Small intestine (tissue), 7 donors: ENCODE data around the gene CCDC85A. TPM values are rescaled to one million over a fixed set of nuclear protein-coding genes. Genes with fewer than 3 reads are reported as not detected.

Experiments used
- DNase-seq, 2 donors: peaks; one replicate each; pipeline versions ENCODE4 v3.0.0 to v3.0.0-alpha.2; 2013
- FAIRE-seq: peaks from 2 replicates; lab custom pipeline; 2012; peaks lifted over from hg19 to GRCh38; lab: Jason Lieb, UNC
- H3K27ac ChIP-seq, 3 donors: one replicate each; pipeline ENCODE4 v1.5.1; 2013; ENCODE audit warnings: low read length in 2 of 3, mild to moderate bottlenecking in 2 of 3, control low read depth in 1 of 3, inconsistent platforms in 1 of 3, low read depth in 1 of 3, moderate library complexity in 1 of 3
- H3K27me3 ChIP-seq, 3 donors: one replicate each; pipeline ENCODE4 v1.6.1; 2013; ENCODE audit warnings: low read length in 3 of 3, inconsistent platforms in 1 of 3; ENCODE audit not compliant: control insufficient read depth in 3 of 3, insufficient read depth in 3 of 3
- H3K36me3 ChIP-seq, 3 donors: one replicate each; pipeline ENCODE4 v1.6.1; 2013; ENCODE audit warnings: low read length in 3 of 3, inconsistent platforms in 1 of 3, low read depth in 1 of 3, mild to moderate bottlenecking in 1 of 3, moderate library complexity in 1 of 3; ENCODE audit not compliant: control insufficient read depth in 3 of 3, insufficient read depth in 2 of 3
- H3K4me1 ChIP-seq, 3 donors: one replicate each; pipeline ENCODE4 v1.6.1; 2013; ENCODE audit warnings: low read length in 2 of 3, inconsistent platforms in 1 of 3, low read depth in 1 of 3, mild to moderate bottlenecking in 1 of 3, moderate library complexity in 1 of 3; ENCODE audit not compliant: control insufficient read depth in 3 of 3, insufficient read depth in 2 of 3
- H3K4me3 ChIP-seq, 3 donors: one replicate each; pipeline ENCODE4 v1.5.1; 2013; ENCODE audit warnings: low read length in 3 of 3, control low read depth in 1 of 3, inconsistent platforms in 1 of 3, low read depth in 1 of 3, mild to moderate bottlenecking in 1 of 3, moderate library complexity in 1 of 3
- H3K9me3 ChIP-seq, 2 donors: one replicate each; pipeline ENCODE4 v1.6.1; 2013; ENCODE audit warnings: low read depth in 1 of 2, low read length in 1 of 2; ENCODE audit not compliant: control insufficient read depth in 2 of 2, insufficient read depth in 1 of 2
- WGBS, 3 donors: extraction: QIAGEN DNeasy Blood & Tissue Kit; methylation state at CpG; one replicate each; pipeline ENCODE4 v1.1.7; 2013; 5-methylcytosine and 5-hydroxymethylcytosine counted together
- polyA plus RNA-seq, 4 donors: library from polyadenylated mRNA; stranded (reverse) in 3 of 4; unstranded in 1 of 4; fragments of 200-250 nt in 3 of 4; fragments of 120-200 nt in 1 of 4; gene quantifications; one replicate each; pipeline versions ENCODE4 v1.2.1 to v1.2.3, GENCODE V29; 2013
- donor health status: healthy with polysubstance abuse.
- donor health status: control.
- donor health status: control.
- donor health status: Bipolar disorder and iron deficiency.
- donor health status: healthy.

CCDC85A gene
- polyA plus RNA-seq, 4 donors = 1.2 to 1.7 TPM; not detected in 2

DNA sequence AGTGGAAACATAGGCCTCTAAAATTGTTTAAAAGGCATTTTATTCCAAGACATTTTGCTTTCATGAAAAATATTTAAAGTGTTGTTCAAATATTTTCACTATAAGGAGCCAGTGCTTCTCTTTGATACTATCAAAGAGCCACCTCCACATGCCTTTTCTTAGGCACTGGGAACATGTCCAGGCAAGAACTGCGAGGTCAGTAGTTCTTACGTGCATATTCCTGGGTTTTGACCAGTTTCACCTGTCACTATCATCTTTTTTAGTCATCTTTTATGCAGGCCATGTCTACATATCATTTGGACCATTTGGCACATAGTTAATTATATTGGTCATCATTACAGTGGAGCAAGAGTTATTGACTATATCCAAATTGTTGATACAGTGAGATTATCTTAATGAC lies 195.3 kb downstream of the CCDC85A start:
- DNase-seq = no peak
- Histone ChIP-seq H3K27ac (no peak overlapping the region), H3K4me1 (peaks cover 0 to 14% (median 0%) of the 10 kb centered on the region in 3 donors), H3K4me3 (no peak overlapping the region), H3K27me3 (no peaks in the 10 kb centered on the region), H3K9me3 (no peaks in the 10 kb centered on the region), H3K36me3 (no peaks in the 10 kb centered on the region)
- no peak for FAIRE-seq
- 84 to 90% (median 88%) methylated on average over 2 of the region's 2 CpGs for WGBS, 3 donors

DNA sequence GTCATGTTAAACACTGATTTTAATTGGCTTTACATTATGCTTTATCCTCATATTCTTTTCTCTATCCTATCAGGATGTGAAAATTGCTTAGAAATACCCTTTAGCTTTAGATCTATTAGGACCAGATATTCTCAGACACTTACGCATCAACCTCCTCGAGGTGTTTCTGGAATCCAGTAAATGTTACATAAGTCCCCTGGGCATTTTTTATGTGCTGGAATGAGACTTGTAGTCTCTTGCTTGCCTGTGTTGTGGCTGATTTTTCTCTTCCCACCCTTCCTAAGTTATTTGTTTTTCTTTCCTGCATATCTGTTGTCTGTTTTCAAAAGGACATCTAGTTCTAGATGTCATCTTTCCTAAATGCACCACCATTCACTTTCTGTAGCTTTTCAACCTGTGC lies 197.1 kb downstream of the CCDC85A start:
- Histone ChIP-seq H3K9me3 (no peaks in the 10 kb centered on the region), H3K27me3 (no peaks in the 10 kb centered on the region), H3K27ac (no peak overlapping the region), H3K4me1 (peaks cover 0 to 14% (median 0%) of the 10 kb centered on the region in 3 donors), H3K36me3 (no peaks in the 10 kb centered on the region), H3K4me3 (no peak overlapping the region)
- DNase-seq = no peak
- whole genome bisulfite sequencing, 3 donors = 74 to 95% (median 81%) methylated on average over 2 of the region's 2 CpGs
- no peak for FAIRE-seq

DNA sequence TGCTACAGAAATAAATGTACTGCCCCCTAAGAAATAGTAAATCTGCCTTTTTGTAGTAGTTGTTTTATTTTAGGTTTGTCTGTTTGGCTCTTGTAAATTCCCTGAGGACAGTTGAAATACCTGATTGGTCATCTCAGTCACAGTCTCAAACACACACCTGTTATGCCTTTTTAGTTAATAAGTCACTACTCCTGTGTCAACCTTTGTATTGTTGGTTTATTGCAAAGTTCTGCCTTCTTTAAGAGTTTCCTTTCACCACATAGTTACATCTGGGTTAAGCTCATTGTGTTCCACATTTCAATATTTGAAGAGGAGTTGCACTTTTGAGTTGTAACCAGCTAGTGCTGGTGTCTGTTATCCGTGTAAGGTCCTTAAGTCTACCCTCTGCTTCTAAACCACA lies 198.7 kb downstream of the CCDC85A start:
- peak overlapping the region in 2 of 3 donors; percentile 11 to 67 for H3K27ac ChIP-seq
- peaks cover 0 to 20% (median 0%) of the 10 kb centered on the region in 3 donors for H3K4me1 ChIP-seq
- H3K36me3 ChIP-seq = no peaks in the 10 kb centered on the region
- H3K9me3 ChIP-seq = no peaks in the 10 kb centered on the region
- FAIRE-seq (peak; percentile 57), DNase-seq (peak; percentile 70 to 73)
- H3K4me3 ChIP-seq = no peak overlapping the region
- 0% methylated on average over 1 of the region's 1 CpG for WGBS, 3 donors
- H3K27me3 ChIP-seq = no peaks in the 10 kb centered on the region

DNA sequence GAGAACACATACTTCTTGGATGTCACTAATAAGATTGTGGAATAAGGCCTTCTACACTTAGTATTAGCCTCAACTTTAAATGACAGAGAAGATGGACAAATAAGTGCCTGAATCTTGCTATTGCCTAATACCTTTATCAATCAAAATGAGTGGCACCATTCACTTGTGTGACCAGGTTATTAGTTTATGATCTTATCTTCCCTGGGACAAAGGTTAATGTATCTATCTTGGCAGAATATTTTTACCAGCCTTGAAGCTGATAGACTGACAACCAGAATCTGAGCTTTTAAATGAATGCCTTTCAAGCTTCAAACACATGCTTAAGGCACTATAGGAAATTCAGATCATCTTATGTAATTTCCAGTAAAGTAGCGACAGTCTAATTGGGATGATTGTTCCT lies 202.9 kb downstream of the CCDC85A start:
- Histone ChIP-seq H3K36me3 (no peaks in the 10 kb centered on the region), H3K4me1 (peaks cover 0 to 20% (median 0%) of the 10 kb centered on the region in 3 donors), H3K4me3 (no peak overlapping the region), H3K9me3 (no peaks in the 10 kb centered on the region), H3K27ac (no peak overlapping the region), H3K27me3 (no peaks in the 10 kb centered on the region)
- FAIRE-seq (no peak), DNase-seq (peak; percentile 2 to 51)
- 17 to 66% (median 43%) methylated on average over 1 of the region's 1 CpG for WGBS, 3 donors

DNA sequence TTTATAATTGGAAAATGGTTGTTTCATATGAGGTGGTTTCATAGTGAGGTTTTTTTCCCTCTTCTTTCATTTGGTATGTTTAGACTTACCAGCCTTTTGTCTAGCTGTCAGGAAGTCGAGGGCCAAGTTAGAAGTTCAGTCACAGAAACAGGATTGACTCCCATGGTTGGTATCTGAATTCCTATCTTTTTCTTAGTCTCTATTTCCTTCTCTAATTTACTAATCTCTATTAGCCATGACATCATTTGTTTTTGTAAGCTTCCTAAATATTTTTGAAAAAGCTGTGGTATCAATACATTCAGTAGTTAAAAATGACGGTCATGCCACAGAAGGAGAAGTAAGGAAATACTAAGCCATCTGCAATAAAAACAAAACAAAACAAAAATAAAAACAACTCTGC lies 206.9 kb downstream of the CCDC85A start:
- DNase-seq (no peak), FAIRE-seq (no peak)
- no peaks in the 10 kb centered on the region for H3K36me3 ChIP-seq
- 60 to 80% (median 69%) methylated on average over 2 of the region's 2 CpGs for WGBS, 3 donors
- no peak overlapping the region for H3K4me3 ChIP-seq
- H3K27ac ChIP-seq = no peak overlapping the region
- no peaks in the 10 kb centered on the region for H3K27me3 ChIP-seq
- H3K4me1 ChIP-seq = peaks cover 0 to 10% (median 0%) of the 10 kb centered on the region in 3 donors
- H3K9me3 ChIP-seq = no peaks in the 10 kb centered on the region

DNA sequence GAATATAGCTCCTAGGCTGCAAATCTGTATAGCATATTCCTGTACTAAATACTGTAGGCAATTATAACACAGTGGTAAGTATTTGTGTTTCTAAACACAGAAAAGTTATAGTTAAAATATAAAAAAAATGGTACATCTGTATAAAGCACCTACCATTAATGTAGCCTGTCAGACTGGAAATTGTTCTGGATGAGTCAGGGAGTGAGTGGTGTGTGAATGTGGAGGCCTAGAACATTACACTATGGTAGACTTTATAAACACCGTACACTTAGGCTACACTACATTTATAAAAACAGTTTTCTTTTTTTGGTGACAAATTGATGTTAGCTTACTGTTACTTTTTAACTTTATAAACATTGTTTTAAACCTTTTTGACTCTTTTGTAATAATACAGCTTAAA lies 226.3 kb downstream of the CCDC85A start:
- H3K4me3 ChIP-seq = no peak overlapping the region
- FAIRE-seq (no peak), DNase-seq (no peak)
- H3K9me3 ChIP-seq = no peaks in the 10 kb centered on the region
- H3K36me3 ChIP-seq = no peaks in the 10 kb centered on the region
- H3K4me1 ChIP-seq = no peaks in the 10 kb centered on the region
- H3K27ac ChIP-seq = no peak overlapping the region
- WGBS, 3 donors = 62 to 95% (median 89%) methylated on average over 1 of the region's 1 CpG
- no peaks in the 10 kb centered on the region for H3K27me3 ChIP-seq

DNA sequence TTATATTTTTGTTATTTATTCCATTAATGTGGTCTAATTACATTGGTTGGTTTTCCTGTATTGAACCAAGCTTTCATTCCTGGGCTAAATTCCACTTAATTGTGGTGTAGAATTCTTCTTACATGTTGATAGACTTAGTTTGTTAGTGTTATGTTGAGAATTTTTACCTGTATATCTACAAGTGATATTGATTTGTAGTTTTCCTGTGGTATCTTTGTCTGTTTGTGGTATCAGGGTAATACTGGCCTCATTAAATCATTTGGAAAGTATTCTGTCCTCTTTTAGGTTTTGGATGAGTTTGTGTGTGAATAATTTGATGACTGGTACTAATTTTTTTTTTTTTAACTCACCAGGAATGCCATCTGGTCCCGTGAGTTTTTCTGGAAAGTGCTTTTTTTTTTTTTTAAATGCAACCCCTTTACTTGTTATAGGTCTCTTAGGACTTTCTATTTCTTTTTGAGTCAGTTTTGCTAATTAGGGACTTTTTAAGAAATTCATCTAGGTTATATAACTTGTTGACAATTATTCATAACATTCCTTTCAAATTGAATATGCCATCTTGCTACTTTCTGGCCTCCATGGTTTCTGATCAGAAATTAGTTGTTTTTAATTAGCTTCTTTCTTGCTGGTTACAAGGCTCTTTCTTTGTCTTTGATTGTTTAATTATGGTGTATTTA lies 232.8 kb downstream of the CCDC85A start:
- Histone ChIP-seq H3K27ac (no peak overlapping the region), H3K27me3 (no peaks in the 10 kb centered on the region), H3K36me3 (no peaks in the 10 kb centered on the region), H3K4me3 (no peak overlapping the region), H3K4me1 (no peaks in the 10 kb centered on the region), H3K9me3 (peaks cover 0 to 5% of the 10 kb centered on the region in 2 donors)
- no peak for FAIRE-seq
- 75 to 79% (median 76%) methylated on average over 1 of the region's 1 CpG for WGBS, 3 donors
- DNase-seq = no peak
